Measurements from ENCODE around the gene MAP3K7.
"Not testable (repeated sequence)": the region's sequence is repeated elsewhere in the genome, so short reads cannot be mapped to it uniquely, and the experiment has no call there.

The MAP3K7 gene

DNA sequence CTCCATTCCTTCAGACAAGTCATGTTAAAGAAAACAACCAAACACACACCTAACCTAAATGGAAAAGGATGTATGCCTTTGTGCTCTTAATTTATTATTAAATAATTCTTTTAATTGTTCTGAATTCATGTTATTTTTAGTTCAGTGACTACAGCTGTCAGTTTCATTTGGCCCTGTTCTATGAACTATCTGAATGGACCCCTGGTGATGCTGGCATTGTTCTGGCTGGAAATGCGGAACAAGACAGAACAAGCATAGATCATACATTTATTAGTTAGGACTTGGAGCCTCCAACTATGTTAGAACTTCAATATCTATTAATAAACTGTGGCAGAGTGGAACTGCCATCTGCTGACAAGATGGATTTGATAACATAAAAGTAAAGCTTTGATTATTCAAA, 5.7 kb downstream of the MAP3K7 start:
- no peak for DNase-seq

DNA sequence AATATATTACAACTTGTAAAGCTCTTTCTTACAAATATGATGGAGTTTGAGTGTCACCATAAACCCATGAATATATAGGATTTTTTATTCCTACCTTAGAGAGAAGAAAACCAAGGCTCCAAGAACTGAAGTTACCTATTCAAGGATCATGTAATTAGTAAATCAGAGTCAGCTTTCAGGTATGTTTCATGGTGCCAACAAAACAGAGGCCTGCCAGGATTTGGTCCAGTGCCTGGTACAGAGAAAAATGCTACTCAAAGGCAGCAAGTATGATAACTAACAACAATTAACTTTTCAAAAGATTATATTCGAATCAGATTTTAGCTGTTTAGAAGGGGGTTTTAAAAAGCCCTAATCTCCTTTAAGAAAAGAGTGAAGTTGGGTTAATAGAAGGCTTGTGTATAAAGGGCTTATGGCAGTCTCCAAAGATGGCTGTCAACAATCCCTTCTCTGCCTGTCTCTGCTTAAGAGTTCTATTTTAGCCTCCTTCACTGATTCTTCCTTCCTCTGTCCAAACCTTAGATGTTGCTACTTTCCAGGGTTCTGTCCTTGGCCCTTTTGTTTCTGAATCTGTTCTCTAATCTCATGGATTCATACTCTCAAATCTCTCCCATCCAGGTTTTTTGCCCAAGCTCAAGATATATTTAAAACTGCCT, 7.8 kb downstream of the MAP3K7 start:
- no peak for DNase-seq

DNA sequence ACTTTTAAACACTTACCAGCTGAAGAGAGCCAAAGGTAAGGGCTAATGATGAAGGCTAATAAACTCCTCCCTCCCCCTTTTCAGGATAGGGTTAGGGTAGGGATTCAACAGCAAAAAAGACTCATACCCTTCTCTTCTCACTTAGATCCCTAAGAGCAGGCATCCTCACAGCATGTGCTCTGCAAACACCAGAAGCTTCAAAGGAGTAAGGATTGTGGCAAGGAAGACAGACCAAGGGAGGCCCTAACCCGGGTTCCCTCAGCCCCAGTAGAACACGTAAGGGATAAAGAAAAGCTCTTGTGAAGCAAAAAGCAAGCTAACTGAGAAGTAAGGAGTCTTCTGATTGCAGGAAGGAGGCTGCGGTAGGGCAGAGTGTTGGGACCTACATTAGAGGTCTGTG, 11.6 kb downstream of the MAP3K7 start:
- no peak for DNase-seq

DNA sequence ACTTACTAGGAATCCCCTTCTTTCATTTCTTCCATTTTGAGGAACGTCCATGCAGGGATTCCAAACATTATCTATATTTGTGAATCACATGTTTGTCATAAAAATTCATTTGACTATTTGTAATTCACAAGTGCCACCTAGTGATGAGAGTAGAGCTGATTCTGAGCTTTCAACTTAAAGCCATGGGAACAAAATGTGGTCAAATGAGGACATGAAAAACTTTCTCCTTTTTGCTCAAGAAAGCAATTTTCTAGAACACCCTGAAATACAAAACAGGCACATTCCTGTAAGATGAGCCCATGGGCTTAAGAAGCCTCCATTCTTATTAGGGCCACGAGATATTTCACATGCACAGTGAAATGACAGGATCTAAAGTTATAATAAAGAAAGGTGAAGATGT, 12.3 kb downstream of the MAP3K7 start:
- DNase-seq, result no peak

DNA sequence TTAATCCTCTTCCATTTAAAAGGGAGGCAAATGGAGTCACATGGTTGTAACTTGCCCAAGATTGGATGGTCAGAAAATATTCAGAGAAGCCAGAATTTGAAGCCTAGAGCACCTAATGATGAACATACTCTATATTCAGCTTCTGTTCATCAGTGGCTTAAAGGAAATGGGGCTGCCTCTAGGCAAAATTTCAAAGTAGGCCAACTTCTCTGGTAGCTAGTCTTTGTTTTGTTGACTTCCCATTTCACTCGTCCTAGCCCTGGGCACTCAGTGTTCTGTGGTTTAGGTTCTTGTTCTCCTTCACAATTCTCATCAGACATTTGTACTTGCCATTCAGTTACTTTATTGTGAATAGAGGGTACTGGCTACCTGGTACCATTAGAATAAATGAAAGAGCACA, 13.2 kb downstream of the MAP3K7 start:
- DNase-seq, result no peak

DNA sequence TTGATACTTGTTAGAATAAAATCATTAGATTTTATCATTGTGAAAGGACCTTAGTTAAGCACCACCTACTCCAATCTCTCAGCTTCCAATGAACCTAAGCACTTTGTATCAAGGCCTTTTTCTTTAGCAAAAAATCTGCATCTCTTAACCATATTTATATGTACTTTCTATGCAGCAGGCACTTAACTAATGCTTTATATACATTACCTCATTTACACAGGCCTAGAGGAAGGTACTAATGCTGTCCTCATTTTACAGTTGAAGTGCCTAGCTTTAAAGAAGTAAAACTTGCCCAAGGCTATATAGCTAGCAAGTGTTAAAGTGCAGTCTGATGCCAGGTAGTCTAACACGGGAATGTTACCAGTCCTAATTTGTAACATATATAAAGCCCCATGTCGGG, 14.0 kb downstream of the MAP3K7 start:
- DNase-seq, result no peak

DNA sequence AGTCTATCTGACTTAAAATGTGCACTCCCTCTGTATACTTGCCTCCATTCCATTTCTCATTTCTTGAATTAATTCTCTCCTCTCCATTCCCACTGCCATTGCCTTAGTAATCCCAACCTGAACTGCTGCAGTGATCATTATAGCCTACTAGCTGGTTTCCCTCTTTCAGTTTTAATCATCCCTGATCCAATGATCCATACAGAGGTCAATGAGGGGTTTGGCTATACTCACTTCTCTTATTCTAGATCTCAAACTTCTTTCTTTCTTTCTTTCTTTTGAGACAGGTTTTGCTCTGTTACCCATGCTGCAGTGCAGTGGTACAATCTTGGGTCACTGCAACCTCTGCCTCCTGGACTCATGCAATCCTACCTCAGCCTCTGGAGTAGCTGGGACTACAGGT, 17.6 kb downstream of the MAP3K7 start:
- DNase-seq, result no peak

DNA sequence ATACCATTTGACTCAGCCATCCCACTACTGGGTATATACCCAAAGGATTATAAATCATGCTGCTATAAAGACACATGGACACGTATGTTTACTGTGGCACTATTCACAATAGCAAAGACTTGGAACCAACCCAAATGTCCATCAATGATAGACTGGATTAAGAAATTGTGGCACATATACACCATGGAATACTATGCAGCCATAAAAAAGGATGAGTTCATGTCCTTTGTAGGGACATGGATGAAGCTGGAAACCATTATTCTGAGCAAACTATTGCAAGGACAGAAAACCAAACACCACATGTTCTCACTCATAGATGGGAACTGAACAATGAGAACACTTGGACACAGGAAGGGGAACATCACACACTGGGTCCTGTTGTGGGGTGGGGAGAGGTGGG, 19.2 kb downstream of the MAP3K7 start:
- DNase-seq, result not testable (repeated sequence)

DNA sequence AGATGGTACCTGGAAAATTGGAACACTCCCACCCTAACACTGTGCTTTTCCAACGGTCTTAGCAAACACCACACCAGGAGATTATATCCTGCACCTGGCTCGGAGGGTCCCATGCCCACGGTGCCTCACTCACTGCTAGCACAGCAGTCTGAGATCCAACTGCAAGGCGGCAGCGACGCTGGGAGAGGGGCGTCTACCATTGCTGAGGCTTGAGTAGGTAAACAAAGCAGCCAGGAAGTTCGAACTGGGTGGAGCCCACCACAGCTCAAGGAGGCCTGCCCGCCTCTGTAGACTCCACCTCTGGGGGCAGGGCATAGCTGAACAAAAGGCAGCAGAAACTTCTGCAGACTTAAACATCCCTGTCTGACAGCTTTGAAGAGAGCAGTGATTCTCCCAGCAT, 24.5 kb downstream of the MAP3K7 start:
- DNase-seq, result not testable (repeated sequence)

DNA sequence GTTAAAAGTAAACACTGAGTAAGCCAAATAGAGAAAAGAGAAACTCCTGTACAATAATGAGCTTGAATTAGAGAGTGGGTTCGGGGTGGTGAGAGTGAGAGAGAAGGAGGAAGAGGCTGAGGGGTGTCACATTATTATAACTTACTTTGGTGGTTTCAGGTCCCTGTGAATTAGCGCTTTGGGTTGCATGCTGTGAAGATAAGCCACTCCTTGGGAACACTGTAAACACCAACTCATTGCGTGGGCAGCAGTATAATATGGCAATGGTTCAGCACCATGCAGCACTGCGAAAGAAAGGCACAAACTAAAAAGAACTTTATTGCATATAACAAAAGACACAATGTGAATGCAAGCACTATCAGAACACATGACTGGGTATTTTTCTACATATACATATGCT, 26.9 kb downstream of the MAP3K7 start:
- DNase-seq, result no peak

DNA sequence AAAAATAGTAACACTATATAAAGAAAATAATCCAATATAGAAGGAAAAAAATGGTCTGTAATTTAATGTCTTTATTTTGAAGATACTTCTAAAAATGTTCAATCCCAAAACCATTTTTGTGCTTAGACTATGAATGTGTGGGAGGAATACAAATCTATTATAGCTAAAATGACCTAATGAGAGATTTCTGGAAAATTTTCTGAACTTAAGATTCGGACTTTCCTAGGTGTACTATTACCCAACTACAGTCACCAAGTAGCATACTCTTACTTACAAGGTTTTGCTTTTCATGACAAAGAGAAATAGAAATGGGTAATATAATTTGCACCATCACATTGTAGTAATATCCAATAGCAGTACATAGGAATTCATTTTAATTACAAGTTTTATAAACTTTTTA, 29.9 kb downstream of the MAP3K7 start:
- DNase-seq, result no peak

DNA sequence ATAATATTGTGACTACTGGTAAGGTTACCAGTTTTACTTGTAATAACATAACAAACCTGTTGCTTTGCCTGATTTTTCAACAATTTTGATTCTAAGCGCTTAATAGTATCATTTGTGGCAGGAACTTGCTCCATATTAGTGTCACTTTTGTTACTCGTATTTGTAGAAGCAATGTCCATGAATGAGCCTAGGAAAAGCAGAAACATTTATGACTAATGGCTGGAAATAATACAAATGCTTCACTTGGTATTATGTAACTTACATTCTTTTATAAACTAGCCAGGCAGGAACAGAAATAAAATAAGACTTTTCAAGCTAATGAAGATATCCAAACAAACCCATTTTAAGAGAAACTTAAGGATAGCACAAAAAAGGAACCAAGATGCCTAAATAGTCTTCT, 38.9 kb downstream of the MAP3K7 start:
- DNase-seq, result no peak

DNA sequence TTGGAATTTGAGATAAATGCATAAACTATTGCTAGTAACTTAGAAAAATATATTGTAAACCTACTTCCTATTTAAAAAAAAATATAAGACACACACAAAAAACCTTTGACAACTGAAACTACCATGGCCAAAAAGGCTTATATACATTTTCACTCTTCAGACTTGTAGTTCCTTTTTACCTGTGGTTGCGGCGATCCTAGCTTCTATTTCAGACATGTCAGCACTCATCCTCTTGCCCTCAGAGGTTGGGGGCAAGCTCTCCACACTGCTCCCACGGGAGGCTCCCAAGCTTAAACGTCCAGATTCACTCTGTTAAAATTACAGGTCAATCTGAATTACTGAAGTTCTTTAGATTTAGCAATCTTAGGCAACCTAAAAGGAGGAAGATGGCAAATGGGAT, 39.8 kb downstream of the MAP3K7 start:
- no peak for DNase-seq

DNA sequence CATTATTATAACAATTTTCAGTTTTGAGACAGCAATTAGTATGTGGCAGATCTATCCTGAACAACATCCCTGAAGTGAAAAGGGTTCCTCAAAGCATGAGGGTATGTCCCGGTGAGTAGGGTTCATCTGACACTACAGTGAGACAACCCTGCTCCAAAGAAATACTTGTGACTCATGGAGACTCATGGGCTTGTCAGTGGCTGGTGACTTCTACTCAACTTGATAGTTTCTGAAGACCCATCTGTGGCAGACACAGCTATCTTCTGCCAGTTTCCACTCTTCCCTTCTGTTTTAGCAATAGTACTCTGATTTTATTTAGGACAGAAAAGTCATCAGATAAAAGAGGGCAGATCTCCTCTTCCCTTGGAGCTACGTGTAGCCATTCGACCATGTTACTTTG, 41.4 kb downstream of the MAP3K7 start:
- no peak for DNase-seq

DNA sequence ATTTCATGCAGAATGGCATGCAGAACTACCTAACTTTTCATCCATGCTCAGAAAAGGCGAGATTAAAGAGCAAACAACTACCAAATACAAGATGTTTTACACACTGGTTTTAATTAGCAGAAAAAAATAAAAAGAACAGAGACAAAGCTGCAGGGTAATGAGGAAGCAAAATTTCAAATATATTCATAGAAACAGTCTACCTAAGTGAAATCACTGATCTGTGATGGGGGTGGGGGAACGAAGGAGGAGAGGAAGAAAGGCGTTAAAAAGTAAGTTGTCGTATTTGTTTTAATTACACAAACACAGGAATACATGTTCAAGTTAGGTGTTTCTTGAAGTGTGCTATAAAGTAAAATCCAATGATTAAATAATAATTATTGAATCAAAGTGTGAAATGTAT, 42.1 kb downstream of the MAP3K7 start:
- no peak for DNase-seq

DNA sequence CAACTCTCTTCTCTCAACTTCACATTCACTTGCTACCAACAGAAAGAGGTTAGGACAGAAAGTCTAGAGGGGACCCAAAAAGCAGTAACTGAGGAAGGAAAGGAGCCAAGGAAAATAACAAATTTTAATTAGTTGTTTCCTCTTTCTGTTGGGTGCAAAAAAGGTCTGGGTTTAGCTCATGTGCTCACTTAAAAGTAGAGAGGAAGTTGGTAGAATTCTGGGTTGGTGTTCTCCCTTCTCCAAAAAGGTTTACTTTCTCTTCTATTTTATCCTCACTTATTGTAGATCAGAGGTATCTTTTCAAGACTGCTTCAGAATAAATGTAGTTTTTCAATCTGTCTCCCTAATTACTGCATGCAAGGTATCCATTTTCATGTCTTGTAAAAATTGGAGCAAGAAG, 42.8 kb downstream of the MAP3K7 start:
- no peak for DNase-seq

DNA sequence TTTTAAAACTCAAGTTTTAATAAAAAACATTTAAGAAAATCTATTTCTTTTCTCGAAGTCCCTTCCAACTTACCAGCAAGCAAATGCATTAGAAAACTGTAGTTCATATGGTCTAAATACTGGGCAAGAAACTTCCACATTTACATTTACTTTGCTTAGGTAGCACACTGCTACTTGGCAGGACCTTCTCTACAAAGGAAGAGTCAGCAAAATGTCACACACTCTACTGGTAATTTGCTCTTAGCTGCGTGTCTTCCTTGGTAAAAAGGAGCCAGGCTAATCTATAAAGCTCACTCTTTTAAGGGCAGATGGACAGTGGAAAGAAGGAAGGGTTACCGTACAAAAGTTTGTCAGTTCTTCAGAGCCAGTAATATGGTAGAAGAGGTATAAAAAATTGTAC, 45.7 kb downstream of the MAP3K7 start:
- DNase-seq, result no peak

DNA sequence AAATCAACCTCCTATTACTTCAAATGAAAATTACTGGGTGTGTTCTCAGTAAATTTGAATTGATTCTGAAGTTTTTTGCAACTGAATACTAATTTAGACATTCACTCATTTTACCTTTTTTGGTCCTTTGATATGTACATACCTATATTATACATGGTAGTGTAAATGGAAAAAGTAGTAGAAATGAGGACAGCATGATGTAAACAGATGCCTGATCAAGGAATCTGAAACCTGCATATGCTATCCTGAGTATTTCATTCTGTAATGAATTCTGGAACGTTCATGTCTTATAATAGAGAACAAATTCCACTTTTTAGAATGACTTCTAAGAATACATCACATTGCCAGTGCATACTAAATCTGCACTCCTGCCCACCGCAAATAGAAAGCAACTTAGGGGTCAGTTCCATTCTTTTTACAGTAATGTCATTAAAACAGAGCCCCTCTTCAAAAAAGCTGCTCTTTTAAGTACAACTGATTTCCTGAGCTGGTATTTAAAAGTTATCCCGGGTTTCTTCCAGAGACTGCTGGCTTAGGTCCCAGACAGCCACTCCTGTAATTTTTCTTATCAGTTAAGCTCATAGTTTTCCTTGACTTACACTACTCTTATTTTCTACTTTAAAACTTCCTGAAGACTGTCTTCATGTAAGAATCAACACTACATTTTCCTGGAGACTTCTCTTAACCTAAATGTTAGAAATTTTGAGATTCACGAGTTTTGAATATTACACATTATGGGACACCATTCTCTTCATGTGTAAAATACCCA, 48.4 kb downstream of the MAP3K7 start:
- DNase-seq, result no peak

DNA sequence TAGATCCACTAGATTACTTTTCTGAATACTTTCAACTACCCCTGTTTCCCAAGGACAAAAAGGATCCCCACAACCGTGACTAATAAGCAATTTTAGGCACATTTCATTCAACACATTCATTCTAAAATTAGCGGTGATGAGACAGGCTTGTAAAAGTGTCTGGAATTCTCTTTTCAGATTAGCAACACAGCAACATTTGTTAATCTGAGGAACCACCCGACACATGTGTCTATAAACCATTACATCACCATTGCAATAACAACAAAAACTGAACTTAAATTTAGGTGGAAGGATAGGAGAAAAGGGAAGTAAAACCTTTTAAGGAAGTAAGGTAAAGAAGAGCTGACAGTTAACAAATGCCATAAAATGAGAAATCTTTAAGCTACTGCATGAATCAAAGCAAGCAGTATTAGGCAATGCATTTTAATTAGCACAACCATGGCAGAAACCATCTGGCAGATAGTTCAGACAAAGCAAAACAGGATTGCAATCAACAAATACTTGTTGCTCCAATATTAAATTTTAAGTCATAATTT, 49.1 kb downstream of the MAP3K7 start:
- no peak for DNase-seq

DNA sequence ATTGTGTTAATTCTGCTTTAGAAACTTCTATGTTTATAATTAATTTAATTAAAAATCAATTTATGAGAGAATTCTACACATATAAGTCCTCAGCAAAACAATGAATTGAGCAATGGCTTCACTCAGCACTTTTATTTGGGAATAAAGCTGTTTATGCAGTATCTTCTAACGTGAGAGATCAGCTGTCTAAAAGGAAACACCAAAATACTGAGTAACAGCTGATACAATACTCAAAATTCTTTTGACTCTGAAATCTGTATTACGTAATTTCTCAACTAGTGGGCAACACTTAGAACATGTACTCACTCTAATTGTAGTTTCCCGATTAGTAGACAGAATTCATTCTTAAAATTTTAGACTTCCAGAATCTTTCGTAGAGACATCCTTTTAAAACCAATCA, 49.8 kb downstream of the MAP3K7 start:
- no peak for DNase-seq

DNA sequence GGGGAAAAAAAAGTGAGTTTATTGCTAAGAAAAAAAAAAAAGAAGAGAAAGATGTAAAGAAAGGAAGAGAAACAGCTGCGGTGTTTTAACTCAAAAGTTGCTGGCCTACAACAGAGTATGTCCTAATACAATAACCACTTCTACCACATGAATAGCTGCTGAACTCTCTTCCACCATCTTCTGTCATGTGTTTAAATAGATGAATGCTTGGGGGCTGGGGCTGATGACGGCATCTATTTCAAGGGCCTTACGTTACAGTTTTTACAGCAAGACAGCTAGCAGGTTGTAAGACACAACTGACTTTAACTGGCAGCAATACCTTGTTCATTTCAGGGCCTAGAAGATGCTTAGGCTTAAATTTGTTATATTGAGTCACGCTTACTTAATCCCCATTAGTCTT, 50.4 kb downstream of the MAP3K7 start:
- DNase-seq, result no peak

DNA sequence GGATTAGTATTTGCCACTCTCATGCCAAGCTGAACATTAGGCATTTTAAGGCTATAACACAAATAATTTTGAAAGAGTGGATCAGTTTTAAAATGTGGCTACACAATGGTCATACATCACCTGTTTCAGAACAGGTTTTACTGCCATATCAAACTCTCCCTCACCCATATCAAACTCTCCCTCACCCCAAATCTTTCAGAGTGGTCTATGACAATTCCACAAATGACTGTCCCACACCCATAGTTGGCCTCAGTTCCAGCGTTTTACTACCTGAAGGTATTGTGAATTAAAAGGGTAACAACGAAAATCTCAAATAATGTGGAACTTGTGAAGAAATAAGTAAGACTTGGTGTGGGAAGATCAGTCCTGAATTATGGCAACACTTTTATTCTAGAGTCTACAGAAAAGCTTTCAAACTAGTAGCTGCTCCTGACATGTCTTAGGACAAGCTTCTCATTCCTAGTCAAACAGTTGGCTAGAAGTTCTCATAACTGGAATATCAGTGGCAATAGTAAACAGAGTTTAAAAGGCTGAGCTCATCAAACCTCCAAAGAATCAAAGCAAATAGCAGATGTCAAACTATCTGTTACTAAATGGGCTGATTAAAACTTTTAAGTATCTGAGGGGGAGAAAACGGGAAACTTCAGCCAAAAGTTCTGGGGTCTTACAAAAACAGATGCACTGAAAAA, 52.4 kb downstream of the MAP3K7 start:
- DNase-seq, result no peak

DNA sequence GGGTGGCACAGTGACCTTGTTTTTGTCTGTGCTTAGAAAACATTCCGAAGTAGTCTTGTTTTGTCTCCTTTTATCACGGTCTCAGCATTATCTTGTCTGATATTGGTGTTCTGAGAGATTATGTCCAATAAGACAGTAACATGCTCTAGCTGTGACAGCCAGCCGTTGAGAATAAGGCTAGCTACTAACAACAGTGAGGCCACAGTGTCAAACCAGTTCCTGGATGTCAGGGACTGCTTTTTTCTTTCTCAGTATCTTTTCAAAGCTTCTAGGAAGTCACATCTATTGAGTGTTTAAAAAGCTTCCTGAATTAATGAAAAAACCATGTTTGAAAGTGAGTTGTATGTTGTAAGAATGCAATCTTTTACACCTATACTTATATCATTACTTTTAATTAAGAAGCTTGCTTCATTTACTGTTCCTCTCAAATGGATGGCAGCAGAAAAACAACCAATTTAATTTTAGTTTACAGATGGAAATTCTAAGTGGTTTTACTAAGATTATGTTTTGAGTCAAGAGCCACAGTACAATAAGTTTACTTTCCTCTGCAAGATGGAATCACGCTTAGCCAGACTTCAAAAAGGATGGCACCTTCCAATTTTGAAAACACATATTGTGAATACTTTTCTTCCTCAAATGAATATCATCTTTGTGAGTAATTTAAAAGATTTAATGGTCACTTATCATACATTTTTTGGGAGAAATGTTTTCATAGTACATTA, 53.1 kb downstream of the MAP3K7 start:
- DNase-seq, result no peak
